Stomach smooth muscle (tissue), 2 donors: ENCODE measurements around the gene RCN1.
"Not testable (repeated sequence)": the region's sequence is repeated elsewhere in the genome, so short reads cannot be mapped to it uniquely, and the experiment has no call there.

Experiments used
- H3K27ac ChIP-seq: one replicate; pipeline ENCODE4 v1.7.0; 2013; ENCODE audit warnings: mild to moderate bottlenecking, low read length, inconsistent platforms
- H3K27me3 ChIP-seq, 2 donors: one replicate each; pipeline ENCODE4 v1.7.0; 2013; ENCODE audit warnings: low read length in 2 of 2; ENCODE audit not compliant: insufficient read depth in 2 of 2, control insufficient read depth in 1 of 2
- H3K36me3 ChIP-seq, 2 donors: one replicate each; pipeline ENCODE4 v1.7.0; 2013; ENCODE audit warnings: low read length in 2 of 2; ENCODE audit not compliant: control insufficient read depth in 2 of 2, insufficient read depth in 2 of 2
- H3K4me1 ChIP-seq: one replicate; pipeline ENCODE4 v1.7.0; 2013; ENCODE audit warnings: low read length; ENCODE audit not compliant: control insufficient read depth, insufficient read depth
- H3K4me3 ChIP-seq, 2 donors: one replicate each; pipeline ENCODE4 v1.7.0; 2013; ENCODE audit warnings: low read length in 2 of 2
- H3K9ac ChIP-seq, 2 donors: one replicate each; pipeline ENCODE4 v1.7.0; 2013; ENCODE audit warnings: low read length in 2 of 2, mild to moderate bottlenecking in 1 of 2
- H3K9me3 ChIP-seq, 2 donors: one replicate each; pipeline ENCODE4 v1.7.0; 2013; ENCODE audit warnings: low read length in 2 of 2; ENCODE audit not compliant: control insufficient read depth in 2 of 2
- donor health status: healthy.
- donor health status: Pancreatic carcinoma.

Gene RCN1

GRCh38 chr11:32113920-32114203 lies 23.0 kb downstream of the RCN1 start:
- Histone ChIP-seq H3K36me3 (no peaks in the 10 kb centered on the region), H3K4me1 (no peaks in the 10 kb centered on the region), H3K9me3 (no peaks in the 10 kb centered on the region), H3K27me3 (no peaks in the 10 kb centered on the region), H3K27ac (no peak overlapping the region), H3K4me3 (no peak overlapping the region), H3K9ac (no peak overlapping the region)

GRCh38 chr11:32115446-32115845 lies 24.6 kb downstream of the RCN1 start:
- no peak overlapping the region for H3K27ac ChIP-seq
- H3K9ac ChIP-seq, result no peak overlapping the region
- no peak overlapping the region for H3K4me3 ChIP-seq

GRCh38 chr11:32116668-32117067 lies 25.8 kb downstream of the RCN1 start:
- Histone ChIP-seq H3K9me3 (no peaks in the 10 kb centered on the region), H3K36me3 (no peaks in the 10 kb centered on the region), H3K27ac (no peak overlapping the region), H3K4me3 (no peak overlapping the region), H3K27me3 (peaks cover 2 to 6% of the 10 kb centered on the region in 2 donors), H3K4me1 (no peaks in the 10 kb centered on the region), H3K9ac (no peak overlapping the region)

More at GRCh38 chr11:32115446-32115845, 24.6 kb downstream of the RCN1 start:
- no peaks in the 10 kb centered on the region for H3K4me1 ChIP-seq
- no peaks in the 10 kb centered on the region for H3K36me3 ChIP-seq
- H3K27me3 ChIP-seq, result peaks cover 0 to 3% of the 10 kb centered on the region in 2 donors
- H3K9me3 ChIP-seq, result no peaks in the 10 kb centered on the region

GRCh38 chr11:32118025-32118974 lies 27.4 kb downstream of the RCN1 start:
- no peaks in the 10 kb centered on the region for H3K9me3 ChIP-seq
- H3K4me1 ChIP-seq, result no peaks in the 10 kb centered on the region
- no peak overlapping the region for H3K9ac ChIP-seq
- no peaks in the 10 kb centered on the region for H3K36me3 ChIP-seq
- H3K27ac ChIP-seq, result no peak overlapping the region
- no peak overlapping the region for H3K4me3 ChIP-seq
- peaks cover 2 to 6% of the 10 kb centered on the region in 2 donors for H3K27me3 ChIP-seq

- not testable (repeated sequence) for H3K27ac ChIP-seq, H3K9ac ChIP-seq, H3K4me3 ChIP-seq, H3K9me3 ChIP-seq, H3K4me1 ChIP-seq, H3K27me3 ChIP-seq, H3K36me3 ChIP-seq
These were observed 28.3 kb downstream of the RCN1 start for GRCh38 chr11:32119139-32119538.

GRCh38 chr11:32121012-32121411 lies 30.1 kb downstream of the RCN1 start:
- no peak overlapping the region for H3K27ac ChIP-seq
- no peaks in the 10 kb centered on the region for H3K36me3 ChIP-seq
- H3K9ac ChIP-seq, result no peak overlapping the region
- no peak overlapping the region for H3K4me3 ChIP-seq
- no peaks in the 10 kb centered on the region for H3K9me3 ChIP-seq
- H3K27me3 ChIP-seq, result peaks cover 2 to 6% of the 10 kb centered on the region in 2 donors
- no peaks in the 10 kb centered on the region for H3K4me1 ChIP-seq

GRCh38 chr11:32122200-32122599 lies 31.3 kb downstream of the RCN1 start:
- H3K9ac ChIP-seq, result no peak overlapping the region
- H3K9me3 ChIP-seq, result no peaks in the 10 kb centered on the region
- H3K4me3 ChIP-seq, result no peak overlapping the region
- H3K27me3 ChIP-seq, result peaks cover 2 to 6% of the 10 kb centered on the region in 2 donors
- H3K36me3 ChIP-seq, result no peaks in the 10 kb centered on the region
- H3K4me1 ChIP-seq, result no peaks in the 10 kb centered on the region
- no peak overlapping the region for H3K27ac ChIP-seq

- Histone ChIP-seq H3K27ac (no peak overlapping the region), H3K9me3 (no peaks in the 10 kb centered on the region), H3K36me3 (no peaks in the 10 kb centered on the region), H3K9ac (no peak overlapping the region), H3K4me3 (no peak overlapping the region), H3K4me1 (no peaks in the 10 kb centered on the region), H3K27me3 (no peaks in the 10 kb centered on the region)
These were observed 40.4 kb downstream of the RCN1 start for GRCh38 chr11:32131321-32131720.

GRCh38 chr11:32136657-32137056 lies 45.8 kb downstream of the RCN1 start:
- no peak overlapping the region for H3K9ac ChIP-seq
- H3K4me1 ChIP-seq, result no peaks in the 10 kb centered on the region
- H3K9me3 ChIP-seq, result no peaks in the 10 kb centered on the region
- no peak overlapping the region for H3K27ac ChIP-seq
- H3K36me3 ChIP-seq, result no peaks in the 10 kb centered on the region
- H3K4me3 ChIP-seq, result no peak overlapping the region
- H3K27me3 ChIP-seq, result no peaks in the 10 kb centered on the region

GRCh38 chr11:32137263-32137662 lies 46.4 kb downstream of the RCN1 start:
- Histone ChIP-seq H3K27ac (no peak overlapping the region), H3K9ac (no peak overlapping the region), H3K9me3 (no peaks in the 10 kb centered on the region), H3K36me3 (no peaks in the 10 kb centered on the region), H3K4me3 (no peak overlapping the region), H3K4me1 (no peaks in the 10 kb centered on the region), H3K27me3 (no peaks in the 10 kb centered on the region)

- Histone ChIP-seq H3K4me3 (no peak overlapping the region), H3K9ac (no peak overlapping the region), H3K4me1 (no peaks in the 10 kb centered on the region), H3K27ac (no peak overlapping the region), H3K36me3 (no peaks in the 10 kb centered on the region), H3K9me3 (no peaks in the 10 kb centered on the region), H3K27me3 (no peaks in the 10 kb centered on the region)
These were observed 47.0 kb downstream of the RCN1 start for GRCh38 chr11:32137869-32138268.
